ENCODE results near the gene PDGFC.

Gene PDGFC

GRCh38 chr4:156827519-156827918, 144.1 kb downstream of the PDGFC start:
- no peak for DNase-seq (ENCODE audit: low read depth)

GRCh38 chr4:156825074-156825473, 146.5 kb downstream of the PDGFC start:
- DNase-seq (ENCODE audit: low read depth): no peak

DNA sequence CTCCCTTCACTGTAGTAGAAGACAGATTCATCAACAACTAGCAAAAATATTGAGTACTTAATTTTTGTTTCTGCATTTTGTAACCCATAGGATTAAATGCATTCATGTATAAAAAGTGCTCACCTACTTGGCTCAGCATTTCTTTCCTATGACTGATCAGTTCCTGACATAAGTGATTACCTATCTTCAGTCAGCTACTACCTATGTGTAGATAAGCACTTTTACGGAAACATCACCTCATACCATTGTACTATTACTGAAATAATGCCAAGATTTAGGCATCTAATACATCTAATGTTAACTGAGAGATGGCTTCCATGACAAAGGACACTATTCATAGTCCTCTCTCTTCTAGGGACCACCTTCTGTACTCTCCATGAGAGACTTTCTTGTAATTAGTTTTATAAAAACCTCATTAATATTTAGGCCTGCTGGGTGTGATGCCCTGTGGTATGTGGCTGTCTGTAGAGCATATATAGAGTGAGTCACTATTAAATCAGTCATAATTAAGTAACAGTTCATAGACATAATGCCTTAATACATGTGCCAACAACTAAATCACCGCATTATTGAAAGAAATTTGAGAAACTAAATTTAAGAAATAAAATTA, 147.0 kb downstream of the PDGFC start:
- DNase-seq (ENCODE audit: low read depth): no peak

- no peak for DNase-seq (ENCODE audit: low read depth)
Observed at GRCh38 chr4:156820931-156821330, 150.7 kb downstream of the PDGFC start.

DNA sequence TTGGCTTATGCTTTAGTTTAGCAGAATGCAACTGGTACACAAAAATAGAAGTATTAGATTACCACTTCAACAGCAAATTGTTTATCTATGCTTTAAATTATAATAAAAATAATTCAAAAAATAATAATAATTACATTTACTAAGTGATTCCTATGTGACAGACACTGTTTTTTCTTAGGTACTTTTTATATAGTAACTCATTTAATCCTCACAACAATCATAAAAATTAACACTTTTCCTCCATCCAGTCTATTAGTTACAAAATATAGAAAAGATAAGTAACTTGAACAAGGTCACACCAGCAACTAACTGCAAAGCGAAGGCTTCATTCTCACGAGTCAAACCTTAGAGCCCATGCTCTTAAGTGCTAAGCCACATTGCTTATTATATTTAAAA, 155.2 kb downstream of the PDGFC start:
- DNase-seq (ENCODE audit: low read depth): no peak

GRCh38 chr4:156815717-156816359, 155.8 kb downstream of the PDGFC start:
- DNase-seq (ENCODE audit: low read depth): no peak

DNA sequence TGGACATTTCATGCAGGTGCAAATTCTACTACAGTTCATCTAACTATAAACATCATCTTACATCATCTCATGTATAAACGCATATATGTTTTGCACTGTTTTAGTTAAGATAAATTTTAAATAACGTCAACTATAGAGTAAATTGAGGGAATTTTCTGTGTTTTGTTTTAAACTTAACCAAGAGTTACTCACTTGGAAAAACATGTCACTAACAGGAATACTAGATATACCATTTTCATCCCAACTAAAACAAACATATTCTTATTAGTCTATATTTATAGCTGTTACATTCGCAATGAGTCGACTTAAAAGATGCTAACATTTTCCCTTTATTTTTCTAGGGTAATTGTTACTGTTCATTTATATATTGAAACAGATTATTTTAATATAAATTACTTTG, 159.6 kb downstream of the PDGFC start:
- no peak for DNase-seq (ENCODE audit: low read depth)

GRCh38 chr4:156811286-156811685, 160.3 kb downstream of the PDGFC start:
- DNase-seq (ENCODE audit: low read depth): no peak

- no peak for DNase-seq (ENCODE audit: low read depth)
Observed at GRCh38 chr4:156805696-156806095, 165.9 kb downstream of the PDGFC start.

DNA sequence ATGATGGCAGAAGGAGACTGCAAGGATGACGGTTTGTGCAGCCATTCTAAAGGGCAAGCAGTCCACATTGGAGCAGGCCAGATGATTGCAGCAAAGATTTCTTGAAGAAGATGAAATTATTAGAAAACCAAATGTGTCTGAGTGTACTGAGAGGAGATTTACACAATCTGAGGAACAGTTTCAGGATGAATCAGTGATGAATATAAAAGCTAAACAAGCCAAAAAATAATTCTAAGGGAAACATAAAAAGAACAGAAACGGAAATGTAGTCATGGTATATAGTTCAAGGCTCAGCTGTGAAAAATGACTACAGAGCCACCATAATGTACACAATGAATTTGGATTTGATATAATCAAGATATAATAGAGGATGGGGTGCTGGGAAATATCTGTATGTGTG, 168.5 kb downstream of the PDGFC start:
- DNase-seq (ENCODE audit: low read depth): no peak

DNA sequence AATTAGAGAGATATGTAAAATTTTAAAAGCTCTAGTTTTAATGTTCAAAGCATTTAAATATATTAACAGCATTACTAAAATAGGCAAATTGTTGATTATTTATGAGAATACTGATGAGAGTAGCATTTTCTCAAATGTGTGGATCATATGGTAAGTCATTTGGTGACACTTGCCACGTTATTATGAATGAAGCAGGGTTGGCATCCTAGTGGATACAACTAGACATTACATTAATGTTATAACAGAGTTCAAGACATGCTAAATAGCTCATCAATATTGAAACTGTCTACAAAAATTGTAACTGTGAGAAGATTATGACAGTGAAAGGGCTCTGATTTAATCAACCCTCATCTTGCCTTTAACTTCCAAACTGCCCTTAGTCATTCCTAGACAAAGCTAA, 171.1 kb downstream of the PDGFC start:
- no peak for DNase-seq (ENCODE audit: low read depth)

DNA sequence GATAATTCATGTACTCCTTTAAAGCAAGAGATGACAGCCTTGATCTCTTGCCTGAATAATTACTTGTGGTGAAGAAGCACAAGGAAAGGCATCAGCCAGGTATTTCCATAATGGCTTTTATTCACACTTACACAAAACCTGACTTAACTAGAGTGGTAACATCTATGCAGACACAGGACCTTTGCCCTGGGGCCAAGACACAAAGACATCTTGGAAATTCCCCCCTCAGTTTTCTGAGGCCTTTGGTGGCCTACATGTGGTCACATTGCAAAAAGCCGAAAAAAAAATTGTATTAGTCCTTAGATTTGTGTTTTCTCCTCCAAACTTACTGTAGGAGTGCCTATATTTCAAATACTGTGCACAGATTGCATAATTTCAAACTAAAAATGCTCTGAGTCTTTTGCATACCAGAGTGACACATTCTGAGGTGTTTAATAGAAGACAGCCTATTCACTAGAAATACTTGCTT, 172.4 kb downstream of the PDGFC start:
- no peak for DNase-seq (ENCODE audit: low read depth)

DNA sequence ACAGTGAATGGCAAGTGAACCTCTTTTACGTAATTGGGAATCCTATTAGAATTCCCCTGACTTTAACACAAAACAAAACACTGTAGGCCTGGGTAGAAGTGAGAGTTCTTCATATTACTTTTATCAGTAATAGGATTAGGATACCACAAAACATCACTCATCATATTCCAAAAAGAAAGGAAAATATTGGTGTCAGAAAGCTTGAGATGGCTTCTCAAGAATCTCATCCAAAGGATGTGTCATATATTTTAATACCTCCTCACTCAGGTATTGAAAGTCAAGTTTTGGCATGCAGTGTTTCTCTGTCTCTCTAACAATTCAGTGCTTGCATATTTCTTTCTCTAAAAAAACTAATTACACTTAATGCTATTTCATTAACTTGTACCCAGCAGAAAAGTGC, 173.2 kb downstream of the PDGFC start:
- no peak for DNase-seq (ENCODE audit: low read depth)

DNA sequence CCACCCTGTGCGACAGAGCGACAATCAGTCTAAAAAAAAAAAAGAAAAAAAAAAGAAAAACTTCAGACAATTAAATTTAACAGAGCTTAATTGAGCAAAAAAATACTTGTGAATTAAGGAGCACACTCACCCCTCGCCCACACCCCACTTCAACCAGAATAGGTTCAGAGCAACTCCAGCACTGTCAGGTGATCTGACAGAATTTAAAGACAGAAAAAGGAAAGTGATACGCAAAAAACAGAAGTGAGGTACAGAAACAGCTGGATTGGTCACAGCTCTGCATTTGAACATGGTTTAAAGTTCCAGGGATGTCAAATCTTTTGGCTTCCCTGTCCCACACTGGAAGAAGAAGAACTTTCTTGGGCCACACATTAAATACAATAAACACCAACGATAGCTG, 174.4 kb downstream of the PDGFC start:
- no peak for DNase-seq (ENCODE audit: low read depth)

DNA sequence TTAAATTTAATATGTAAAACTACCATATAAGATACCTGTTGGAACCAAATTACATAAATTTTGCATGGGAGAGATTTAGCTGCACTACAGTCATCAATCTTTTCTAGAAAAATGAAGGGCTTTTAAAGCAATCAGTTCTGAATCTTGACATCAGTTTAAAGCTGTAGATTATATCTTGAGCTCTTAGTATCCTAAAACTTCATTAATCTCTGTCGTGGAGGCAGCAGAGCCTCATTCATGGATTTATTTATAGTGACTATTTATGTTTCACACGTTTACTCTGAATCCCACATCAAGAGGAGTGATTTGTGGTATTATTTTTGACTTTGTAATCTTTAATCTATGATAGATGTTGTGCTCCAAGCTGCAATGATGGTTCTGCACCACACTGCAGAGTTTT, 175.9 kb downstream of the PDGFC start:
- no peak for DNase-seq (ENCODE audit: low read depth)

DNA sequence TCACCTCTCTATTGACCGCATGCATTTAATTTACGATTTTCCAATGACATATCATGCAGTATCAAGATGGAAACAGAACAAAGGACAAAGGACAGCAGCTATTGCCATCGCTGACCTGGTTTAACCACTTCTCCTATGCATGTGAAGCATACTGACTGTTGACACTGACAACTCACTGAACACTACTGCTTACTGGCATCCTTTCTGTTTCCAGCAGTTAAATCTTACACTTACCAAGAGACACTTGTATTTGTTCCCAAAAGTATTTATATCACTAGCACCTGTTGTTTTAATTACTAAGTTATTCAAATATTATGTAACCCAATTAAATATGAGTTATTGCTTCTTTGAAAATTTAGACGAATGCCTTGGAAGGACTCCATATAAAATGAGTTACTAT, 176.7 kb downstream of the PDGFC start:
- no peak for DNase-seq (ENCODE audit: low read depth)

DNA sequence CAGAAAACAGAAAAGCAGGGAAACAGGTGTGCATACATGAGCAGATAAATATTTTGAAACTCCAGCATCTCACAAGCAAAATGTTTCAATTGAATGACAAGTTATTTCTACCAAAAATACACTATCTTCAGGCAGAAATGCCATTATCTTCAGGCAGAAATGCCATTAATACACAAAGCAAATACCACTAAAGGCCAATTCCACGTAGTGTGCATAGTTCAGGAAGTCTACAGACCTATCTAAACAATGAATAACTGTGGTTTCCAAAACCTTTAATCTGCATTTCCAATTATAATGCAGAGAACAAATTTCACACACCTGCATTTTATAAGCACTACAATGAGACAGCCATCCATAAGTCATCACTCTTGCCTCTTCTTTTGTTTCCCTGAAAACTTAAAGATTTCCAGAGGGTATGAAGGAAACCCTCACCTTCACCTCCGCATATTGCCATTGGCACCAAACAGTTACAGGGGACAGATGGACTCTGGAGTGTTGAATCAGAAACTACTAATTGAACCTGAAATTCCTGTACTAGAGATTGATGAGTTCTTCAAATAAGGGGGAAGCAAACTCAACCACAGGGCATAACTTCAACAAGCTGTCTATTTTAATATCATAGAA, 179.0 kb downstream of the PDGFC start:
- no peak for DNase-seq (ENCODE audit: low read depth)

- DNase-seq (ENCODE audit: low read depth): no peak
Observed at GRCh38 chr4:156790866-156791265, 180.7 kb downstream of the PDGFC start.

GRCh38 chr4:156788782-156789181, 182.8 kb downstream of the PDGFC start:
- no peak for DNase-seq (ENCODE audit: low read depth)

- no peak for DNase-seq (ENCODE audit: low read depth)
Observed at GRCh38 chr4:156786713-156787112, 184.9 kb downstream of the PDGFC start.

DNA sequence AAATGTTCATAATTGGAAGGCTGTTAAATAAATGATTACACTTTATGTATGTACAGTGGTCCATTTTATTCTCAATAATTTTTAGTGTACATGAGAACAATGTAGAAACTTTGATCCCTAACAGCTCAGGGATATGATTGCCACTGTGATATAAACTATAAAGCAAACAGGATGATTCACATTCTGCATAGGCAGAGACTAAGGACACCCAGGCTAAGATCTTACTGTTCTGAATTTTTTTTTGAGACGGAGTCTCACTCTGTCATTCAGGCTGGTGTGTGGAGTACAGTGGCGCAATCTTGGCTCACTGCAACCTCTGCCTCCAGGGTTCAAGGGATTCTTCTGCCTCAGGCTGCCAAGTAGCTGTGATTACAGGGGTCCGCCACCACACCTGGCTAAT, 186.6 kb downstream of the PDGFC start:
- no peak for DNase-seq (ENCODE audit: low read depth)

GRCh38 chr4:156783966-156784365, 187.6 kb downstream of the PDGFC start:
- no peak for DNase-seq (ENCODE audit: low read depth)

DNA sequence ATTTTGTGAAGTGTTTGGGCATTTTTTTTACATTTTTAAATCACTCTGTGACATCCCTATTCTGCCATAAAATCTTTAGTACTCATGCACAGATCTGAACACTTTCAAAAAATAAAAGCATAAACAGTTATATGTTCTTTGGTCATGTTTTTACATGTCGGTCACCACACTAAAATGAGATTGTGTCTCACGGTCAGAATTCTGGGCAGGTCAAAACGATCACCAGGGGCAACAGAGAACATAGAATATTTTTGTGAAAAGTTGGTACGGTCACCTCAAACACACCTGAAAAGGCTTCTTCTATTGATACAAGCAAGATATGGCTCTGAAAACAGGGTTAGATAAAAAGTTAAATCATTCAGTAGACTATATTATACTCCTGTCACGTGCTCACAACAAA, 189.1 kb downstream of the PDGFC start:
- DNase-seq (ENCODE audit: low read depth): no peak

- DNase-seq (ENCODE audit: low read depth): no peak
Observed at GRCh38 chr4:156781852-156782251, 189.7 kb downstream of the PDGFC start.

Data from activated T-helper 9 cell treated with anti-CD3 and anti-CD28 coated beads, Interleukin-2, amount 50 U/mL, for 16 hours (primary cell).